DMS 273 treated with DMSO at 0.1 percent for 48 hours (cell line): ENCODE measurements around the gene KRT86.
"Not testable (repeated sequence)": the region's sequence is repeated elsewhere in the genome, so short reads cannot be mapped to it uniquely, and the experiment has no call there.

ENCODE experiments used
- DNase-seq: peaks from one replicate; lab custom pipeline; 2025; lab: John Stamatoyannopoulos, UW

KRT86 gene

DNA sequence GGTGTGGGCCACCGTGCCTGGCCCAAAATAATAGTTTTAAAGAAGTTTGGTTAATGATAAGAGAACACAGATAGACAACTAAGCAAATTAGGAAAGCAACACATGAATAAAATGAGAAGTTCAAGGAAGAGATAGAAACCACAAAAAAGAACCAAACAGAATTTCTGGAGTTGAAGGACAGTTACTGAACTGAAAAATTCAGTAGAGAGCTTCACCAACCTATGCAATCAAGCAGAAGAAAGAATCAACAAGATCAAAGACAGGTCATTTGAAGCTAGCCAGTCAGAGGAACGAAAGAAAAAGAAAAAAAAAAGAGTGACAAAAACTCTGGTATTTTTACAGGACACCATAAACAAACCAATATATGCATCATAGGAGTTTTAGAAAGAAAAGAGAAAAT, 62.2 kb downstream of the KRT86 start:
- no peak for DNase-seq

DNA sequence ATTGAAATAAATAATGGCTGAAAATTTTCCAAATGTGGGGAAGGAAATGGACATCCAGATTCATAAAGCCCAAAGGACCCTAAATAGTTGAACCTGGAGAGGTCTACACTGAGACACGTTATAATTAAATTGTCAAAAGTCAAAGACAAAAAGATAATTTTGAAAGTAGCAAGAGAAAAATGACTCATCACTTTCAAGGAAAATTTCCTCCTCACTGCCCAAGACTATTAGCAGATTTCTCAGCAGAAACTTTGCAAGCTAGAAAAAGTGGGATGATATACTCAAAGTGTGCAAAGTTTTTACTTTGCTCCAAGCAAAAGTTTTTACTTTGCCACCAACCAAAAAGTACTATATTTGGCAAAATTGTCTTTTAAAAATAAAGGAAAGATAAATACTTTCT, 62.6 kb downstream of the KRT86 start:
- DNase-seq = no peak

DNA sequence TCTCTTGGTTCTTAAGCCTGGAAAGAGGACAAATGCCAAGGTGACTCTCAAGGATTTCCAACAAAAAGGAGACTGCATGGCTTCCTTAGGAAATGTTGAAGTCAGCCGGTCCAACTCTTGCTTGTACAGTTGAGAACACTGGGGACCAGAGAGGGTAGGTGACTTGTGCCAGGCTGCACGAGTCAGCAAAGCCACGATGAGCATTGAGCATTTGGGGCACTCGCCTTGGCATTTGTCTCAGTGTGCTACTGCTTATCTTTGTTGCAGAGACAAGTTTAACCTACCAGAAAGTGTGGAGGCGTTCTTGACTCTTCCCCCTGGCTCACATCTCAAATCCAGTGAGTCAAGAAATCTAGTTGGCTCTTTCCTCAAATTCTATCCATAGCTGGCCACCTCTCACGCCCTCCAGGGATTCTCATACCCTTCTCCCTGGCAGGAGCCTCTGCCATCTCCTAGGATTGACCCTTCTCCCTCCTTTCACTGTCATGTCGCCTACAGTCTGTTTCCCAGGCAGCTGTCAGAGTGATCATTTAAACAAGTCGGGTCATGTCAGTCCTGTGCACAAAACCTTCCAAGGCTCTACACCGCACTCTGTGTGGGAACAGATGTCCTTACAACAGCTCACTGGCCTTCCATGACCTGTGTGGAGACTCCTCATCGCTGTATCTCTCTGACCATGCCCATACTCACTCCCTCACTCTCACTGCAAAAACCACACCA, 64.0 kb downstream of the KRT86 start:
- DNase-seq = peak; percentile 35

DNA sequence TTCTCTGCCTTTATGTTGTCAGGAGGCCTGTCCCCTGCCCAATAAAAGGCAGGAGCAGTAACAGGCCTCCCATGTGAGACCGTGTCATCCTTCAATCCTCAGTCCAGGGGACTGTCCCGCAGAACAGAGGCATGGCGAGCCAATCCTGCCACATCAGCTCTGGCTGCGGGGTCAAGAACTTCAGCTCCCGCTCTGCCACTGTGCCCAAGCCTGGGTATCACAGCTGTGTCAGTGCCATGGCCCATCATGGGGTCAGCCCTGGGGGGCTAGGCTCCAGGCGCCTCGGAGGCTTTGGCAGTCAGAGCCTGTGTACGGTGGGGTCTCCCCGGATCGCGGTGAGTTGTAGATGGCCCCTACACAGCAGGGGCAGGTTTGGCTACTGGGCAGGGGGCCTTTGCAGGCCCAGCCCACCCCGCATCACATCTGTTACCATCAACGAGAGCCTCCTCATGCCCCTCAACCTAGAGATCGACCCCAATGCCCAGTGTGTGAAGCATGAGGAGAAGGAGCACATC, 66.7 kb downstream of the KRT86 start:
- no peak for DNase-seq

DNA sequence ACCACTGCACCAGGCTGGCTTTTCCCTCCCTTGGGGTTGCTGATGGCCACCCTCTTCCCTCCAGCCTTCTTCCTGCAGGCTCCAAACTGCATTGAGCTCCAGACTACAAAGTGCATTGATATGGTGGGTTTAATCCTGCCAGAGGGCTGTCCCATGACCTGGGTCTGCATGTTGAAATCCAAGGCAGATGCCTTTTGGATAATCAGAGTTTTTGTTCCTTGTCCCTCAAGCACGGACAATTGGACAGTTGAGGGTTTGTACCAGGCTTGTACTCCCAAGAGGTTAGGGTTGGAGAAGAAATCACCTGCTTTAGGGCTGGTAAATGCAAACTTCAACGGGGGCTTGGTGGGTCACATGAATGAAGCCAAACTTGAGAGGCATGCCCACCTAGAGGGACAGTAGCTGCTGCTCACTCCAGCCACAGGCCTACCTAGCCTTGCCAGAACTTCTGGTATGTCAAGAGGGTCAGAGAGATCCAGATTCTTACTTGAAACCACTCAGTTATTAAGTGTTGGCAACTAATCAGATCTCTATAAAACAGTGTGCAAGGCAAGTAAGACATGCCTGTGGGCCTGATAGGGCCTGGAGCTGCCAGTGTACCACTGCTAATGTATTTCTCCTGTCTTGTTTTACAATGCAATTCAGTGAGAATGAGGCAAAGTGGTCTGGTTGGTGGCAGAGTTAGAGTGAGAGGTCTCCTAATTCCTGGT, 68.5 kb downstream of the KRT86 start:
- no peak for DNase-seq

DNA sequence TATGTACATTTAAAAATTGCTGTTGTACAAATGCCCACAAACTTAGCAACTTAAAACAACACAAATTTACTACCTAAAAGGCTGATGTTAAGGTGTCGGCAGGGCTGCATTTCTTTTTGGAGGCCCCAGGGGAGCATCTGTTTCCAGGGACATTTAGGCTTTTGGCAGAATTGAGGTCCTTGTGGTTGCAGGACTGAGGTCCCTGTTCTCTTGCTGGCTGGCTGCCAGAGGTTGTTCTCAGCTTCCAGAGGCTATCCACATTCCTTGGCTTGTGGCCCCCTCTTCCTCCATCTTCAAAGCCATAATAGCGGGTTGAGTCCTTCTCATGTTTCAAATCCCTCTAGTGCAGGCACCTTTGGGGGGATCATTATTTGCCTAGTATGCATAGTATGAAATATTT, 69.1 kb downstream of the KRT86 start:
- no peak for DNase-seq

- no peak for DNase-seq
Measured at GRCh38 chr12:52344111-52344510, 69.7 kb downstream of the KRT86 start.

GRCh38 chr12:52345041-52345440, 70.6 kb downstream of the KRT86 start:
- DNase-seq = not testable (repeated sequence)

- DNase-seq = no peak
Measured at GRCh38 chr12:52346593-52346992, 72.1 kb downstream of the KRT86 start.

DNA sequence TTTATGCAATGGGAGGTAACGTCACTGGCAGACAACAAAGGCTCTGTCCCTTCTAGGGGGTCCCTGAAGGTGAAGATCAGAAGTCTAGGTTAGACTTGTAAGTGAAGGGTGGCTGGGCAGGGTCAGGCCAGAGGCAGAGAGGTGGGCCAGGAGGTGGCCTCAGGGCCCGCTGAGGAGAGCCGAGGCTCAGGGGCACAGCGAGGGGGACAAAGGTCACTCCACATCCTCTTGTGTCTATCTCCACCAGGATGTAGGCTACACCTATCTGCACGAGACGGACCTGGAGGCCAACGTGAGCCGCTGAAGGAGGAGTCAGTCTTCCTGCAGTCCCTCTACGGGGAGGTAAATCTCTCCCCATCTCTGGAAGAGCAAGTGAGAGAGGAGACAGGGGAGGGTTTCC, 72.6 kb downstream of the KRT86 start:
- no peak for DNase-seq

GRCh38 chr12:52347551-52348510, 73.4 kb downstream of the KRT86 start:
- no peak for DNase-seq

DNA sequence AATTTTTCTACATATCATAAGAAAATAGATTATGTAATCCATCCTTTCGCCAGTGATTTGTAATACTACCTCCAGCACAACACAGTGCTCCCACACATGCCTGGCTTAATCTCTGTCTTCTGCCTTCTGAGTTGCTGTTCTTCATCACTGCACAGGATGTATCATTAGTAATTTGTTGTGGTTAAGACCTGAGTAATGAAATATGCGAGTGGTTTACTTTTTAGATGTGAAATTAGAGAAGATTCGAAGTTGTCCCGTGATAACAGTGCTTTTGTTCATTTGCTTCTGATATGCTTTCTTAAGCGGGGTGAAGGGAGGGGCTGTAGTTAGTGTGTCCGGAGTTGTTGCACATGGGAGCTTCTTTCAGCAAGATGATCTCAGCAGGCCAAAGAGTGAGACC, 74.8 kb downstream of the KRT86 start:
- no peak for DNase-seq

- no peak for DNase-seq
Measured at GRCh38 chr12:52350021-52350620, 75.7 kb downstream of the KRT86 start.

- DNase-seq = no peak
Measured at GRCh38 chr12:52350786-52351185, 76.3 kb downstream of the KRT86 start.

DNA sequence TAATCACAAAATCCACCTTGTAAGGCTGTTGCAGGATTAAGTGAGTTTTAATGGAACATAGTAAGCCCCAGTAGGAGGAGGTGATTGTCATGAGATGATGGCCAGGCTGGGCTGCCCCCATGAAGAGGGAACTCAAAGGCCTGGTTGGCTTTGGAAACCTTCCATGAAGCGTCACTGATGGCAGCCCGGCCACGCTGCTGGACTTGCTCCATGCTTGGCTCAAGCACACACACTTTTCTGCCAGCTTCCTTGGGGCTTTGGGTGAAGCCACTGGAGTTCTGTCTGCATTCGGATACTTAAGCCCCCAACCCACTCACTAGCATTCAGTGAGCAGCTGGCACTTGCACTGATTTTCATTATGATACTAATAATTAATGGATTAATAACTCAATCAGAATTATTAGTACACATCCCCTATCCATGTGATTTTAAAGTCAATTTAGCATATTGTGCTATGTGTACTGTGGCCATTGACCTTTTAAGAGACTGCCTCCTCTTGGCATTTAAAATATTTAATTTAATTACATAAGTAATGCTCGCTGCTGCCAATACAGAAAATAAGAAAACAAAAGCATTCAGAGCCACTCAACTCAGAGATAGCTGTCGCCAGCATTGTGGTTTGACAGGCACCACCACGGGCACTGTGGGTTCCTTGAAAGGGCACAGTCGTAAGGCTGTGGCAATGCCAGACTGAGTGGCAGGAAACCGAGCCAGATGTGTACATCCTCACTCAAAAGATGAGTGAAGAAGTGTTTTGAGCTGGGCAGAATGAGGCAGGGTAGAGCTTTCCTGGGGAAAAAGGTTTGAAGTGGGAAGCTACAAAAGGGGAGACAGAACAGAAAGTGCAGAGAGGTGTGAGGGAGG, 77.0 kb downstream of the KRT86 start:
- no peak for DNase-seq

DNA sequence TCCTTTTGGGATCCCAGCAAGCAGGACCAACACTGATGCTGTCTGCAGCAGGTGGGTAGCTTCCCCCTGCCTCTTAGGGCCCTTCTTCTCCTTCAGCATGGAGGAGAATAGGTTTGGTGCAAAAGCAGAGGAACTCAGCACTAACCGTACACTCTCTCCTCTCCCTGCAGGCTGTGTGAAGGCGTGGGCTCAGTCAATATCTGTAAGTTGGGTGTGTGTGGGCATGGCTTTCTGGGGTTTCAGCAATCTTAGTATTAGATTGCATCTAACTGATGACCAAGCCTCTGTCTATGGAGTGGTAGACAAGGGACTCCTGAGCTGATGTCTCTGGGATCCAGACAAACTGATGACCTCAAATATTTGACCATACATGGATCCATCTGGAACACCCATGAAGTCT, 78.5 kb downstream of the KRT86 start:
- no peak for DNase-seq

DNA sequence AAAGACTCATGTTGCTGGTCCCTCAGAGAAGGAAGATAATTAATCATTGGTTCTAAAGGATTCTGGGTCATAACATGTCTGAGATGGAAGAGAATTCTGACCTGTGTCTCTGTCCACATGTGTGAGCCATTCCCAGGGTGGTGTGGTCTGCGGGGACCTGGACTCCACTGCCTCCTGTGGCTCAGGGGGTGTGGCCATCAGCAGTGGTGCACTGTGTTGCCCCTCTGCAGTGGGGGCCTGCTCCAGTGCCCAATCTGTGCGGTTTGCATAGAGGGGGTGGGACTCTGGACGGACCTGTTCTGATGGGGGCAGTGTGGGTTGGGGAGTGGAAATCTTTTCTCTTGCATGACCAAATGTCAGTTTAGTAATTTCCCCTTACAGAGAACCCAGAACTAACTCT, 79.3 kb downstream of the KRT86 start:
- DNase-seq = no peak

- DNase-seq = peak; percentile 71
Measured at GRCh38 chr12:52354200-52354599, 79.8 kb downstream of the KRT86 start.

- DNase-seq = no peak
Measured at GRCh38 chr12:52355176-52355575, 80.7 kb downstream of the KRT86 start.

DNA sequence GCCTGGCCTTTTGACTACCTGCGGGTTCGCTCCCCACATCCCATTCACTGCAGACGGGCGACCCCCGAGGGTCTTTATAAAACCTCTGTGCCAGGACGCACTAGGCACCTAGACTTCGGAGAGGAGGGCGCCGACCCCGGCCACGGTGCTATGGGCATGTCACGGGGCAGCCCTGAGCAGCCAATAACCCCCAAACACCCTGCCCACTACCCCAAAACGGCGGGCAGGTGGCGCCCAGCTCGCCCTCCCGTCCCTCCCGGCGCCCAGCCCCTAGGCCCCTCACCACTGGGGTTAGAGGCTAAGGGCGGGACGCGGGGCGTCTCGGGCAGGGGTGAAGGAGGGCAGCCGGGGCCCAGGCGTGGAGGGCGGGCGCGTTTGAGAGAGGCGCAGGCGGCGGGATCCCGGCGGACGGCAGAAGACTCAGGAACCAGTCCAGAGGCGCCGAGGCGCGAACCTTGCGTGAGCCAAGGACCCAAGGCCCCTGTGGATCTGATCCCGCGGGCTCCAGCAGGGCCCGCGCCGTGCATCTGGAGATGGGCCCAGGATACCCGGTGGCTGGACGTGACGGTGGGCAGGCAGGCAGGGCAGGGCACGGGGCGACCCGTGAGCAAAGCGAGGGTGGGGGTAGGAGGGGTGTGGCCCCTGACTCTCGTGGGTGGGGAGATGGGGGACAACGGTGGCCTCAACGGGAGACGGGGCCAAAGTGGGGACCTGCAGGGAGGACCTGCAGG, 81.8 kb downstream of the KRT86 start:
- no peak for DNase-seq
